IMR-90 (cell line): ENCODE results near the gene FAM216B. TPM values are rescaled to one million over a fixed set of nuclear protein-coding genes. Genes with fewer than 3 reads are reported as not detected.
A peak's percentile ranks its signal among the peaks of the same experiment; 100 is the strongest.

ENCODE experiments used
- ATAC-seq: fragments of 200-7000 bp; cut with Tn5 transposase; 2 replicates; pipeline ENCODE4 v1.9.1; 2020; ENCODE audit warnings: low read depth, mild to moderate bottlenecking, moderate library complexity
- BruUV-seq: library from RNA; stranded (reverse); fragments of 400-500 nt; replicated peaks from 2 replicates; lab custom pipeline; 2021; lab: Mats Ljungman, UMichigan
- CTCF ChIA-PET: fragments of 300-600 bp; formaldehyde crosslinking; extraction: SDS; loops from one replicate; lab custom pipeline; 2021; ENCODE audit warnings: antibody characterized with exemption; lab: Yijun Ruan, JAX
- POLR2A ChIA-PET: fragments of 300-600 bp; sonication (Branson Sonifier 250); formaldehyde crosslinking; loops from one replicate; lab custom pipeline; 2022; ENCODE audit warnings: antibody characterized with exemption; ENCODE audit not compliant: unreplicated experiment; lab: Charles Lee
- DNase-seq: peaks from one replicate; pipeline ENCODE4 v3.0.0; 2013
- H2AFZ ChIP-seq: replicated peaks from 2 replicates; pipeline ENCODE3; 2013; ENCODE audit warnings: low read length, mild to moderate bottlenecking; ENCODE audit not compliant: poor library complexity
- H2AK5ac ChIP-seq: 2 replicates; pipeline ENCODE4 v1.6.1; 2013; ENCODE audit warnings: low read depth, low read length, inconsistent platforms
- H2AK9ac ChIP-seq: replicated peaks from 2 replicates; pipeline ENCODE3; 2013; ENCODE audit warnings: mild to moderate bottlenecking, low read depth, low read length, moderate library complexity; ENCODE audit not compliant: poor library complexity
- H2BK120ac ChIP-seq: 2 replicates; pipeline ENCODE4 v1.6.1; 2013; ENCODE audit warnings: low read depth, low read length, inconsistent platforms
- H2BK15ac ChIP-seq: 3 replicates; pipeline ENCODE4 v1.6.1; 2013; ENCODE audit warnings: low read depth, low read length, inconsistent platforms
- H2BK20ac ChIP-seq: 2 replicates; pipeline ENCODE4 v1.6.1; 2013; ENCODE audit warnings: low read depth, mild to moderate bottlenecking, inconsistent platforms, low read length, moderate library complexity
- H2BK5ac ChIP-seq: 2 replicates; pipeline ENCODE4 v1.6.1; 2013; ENCODE audit warnings: mild to moderate bottlenecking, low read depth, low read length, inconsistent platforms; ENCODE audit not compliant: poor library complexity, severe bottlenecking
- H3K14ac ChIP-seq: replicated peaks from 2 replicates; pipeline ENCODE4 v1.6.1; 2013; ENCODE audit warnings: low read depth, low read length, inconsistent platforms
- H3K18ac ChIP-seq: 2 replicates; pipeline ENCODE4 v1.6.1; 2013; ENCODE audit warnings: low read depth, low read length, control low read depth
- H3K23ac ChIP-seq: 2 replicates; pipeline ENCODE4 v1.6.1; 2013; ENCODE audit warnings: low read depth, low read length, inconsistent platforms
- H3K27ac ChIP-seq: 2 replicates; pipeline ENCODE4 v1.5.1; 2013; ENCODE audit warnings: mild to moderate bottlenecking, control low read depth, low read length; ENCODE audit not compliant: insufficient read depth
- H3K27me3 ChIP-seq: 2 replicates; pipeline ENCODE4 v1.6.1; 2013; ENCODE audit warnings: low read length; ENCODE audit not compliant: control insufficient read depth, insufficient read depth
- H3K36me3 ChIP-seq: 2 replicates; pipeline ENCODE4 v1.6.1; 2013; ENCODE audit warnings: low read length, mixed read lengths; ENCODE audit not compliant: control insufficient read depth, insufficient read depth
- H3K4ac ChIP-seq: 2 replicates; pipeline ENCODE4 v1.6.1; 2013; ENCODE audit warnings: low read depth, low read length, inconsistent platforms
- H3K4me1 ChIP-seq: 2 replicates; pipeline ENCODE4 v1.6.1; 2013; ENCODE audit warnings: low read length, mixed read lengths; ENCODE audit not compliant: control insufficient read depth, insufficient read depth
- H3K4me2 ChIP-seq: 2 replicates; pipeline ENCODE4 v1.6.1; 2013; ENCODE audit warnings: low read depth, mild to moderate bottlenecking, control low read depth, low read length, moderate library complexity
- H3K4me3 ChIP-seq: 2 replicates; pipeline ENCODE4 v1.5.1; 2013; ENCODE audit warnings: low read depth, mild to moderate bottlenecking, control low read depth, low read length, moderate library complexity; ENCODE audit not compliant: insufficient read depth
- H3K56ac ChIP-seq: 2 replicates; pipeline ENCODE4 v1.6.1; 2013; ENCODE audit warnings: low read length, inconsistent platforms; ENCODE audit not compliant: insufficient read depth; ENCODE audit errors: extremely low read depth
- H3K79me1 ChIP-seq, 2 experiments: 2 replicates each; pipeline ENCODE4 v1.6.1; 2013; ENCODE audit warnings: low read length in 2 of 2, inconsistent platforms in 1 of 2, low read depth in 1 of 2
- H3K9ac ChIP-seq: 2 replicates; pipeline ENCODE4 v1.6.1; 2013; ENCODE audit warnings: low read depth, low read length, control low read depth
- H3K9me1 ChIP-seq: 2 replicates; pipeline ENCODE4 v1.6.1; 2013; ENCODE audit warnings: low read length, inconsistent platforms; ENCODE audit not compliant: insufficient read depth
- H3K9me3 ChIP-seq: 2 replicates; pipeline ENCODE4 v1.6.1; 2013; ENCODE audit warnings: low read length; ENCODE audit not compliant: control insufficient read depth, insufficient read depth
- H4K20me1 ChIP-seq: 2 replicates; pipeline ENCODE4 v1.6.1; 2013; ENCODE audit warnings: low read length, inconsistent platforms; ENCODE audit not compliant: insufficient read depth
- H4K5ac ChIP-seq: 2 replicates; pipeline ENCODE4 v1.6.1; 2013; ENCODE audit warnings: mild to moderate bottlenecking, low read depth, low read length, control low read depth
- H4K8ac ChIP-seq, 2 experiments: 2 replicates each; pipeline ENCODE4 v1.6.1; 2013; ENCODE audit warnings: low read depth in 2 of 2, low read length in 2 of 2, control low read depth in 1 of 2, inconsistent platforms in 1 of 2
- H4K91ac ChIP-seq: 2 replicates; pipeline ENCODE4 v1.6.1; 2013; ENCODE audit warnings: low read depth, low read length, inconsistent platforms; ENCODE audit not compliant: insufficient read depth
- BHLHE40 ChIP-seq: fragments of 150-350 bp; IDR thresholded peaks from 2 replicates; pipeline ENCODE4 v1.6.1; 2016; ENCODE audit warnings: mild to moderate bottlenecking, low read depth, low read length
- CEBPB ChIP-seq: IDR thresholded peaks from 2 replicates; pipeline ENCODE4 v1.6.1; 2012; ENCODE audit warnings: low read depth, low read length, improper control_type of control experiment
- CHD1 ChIP-seq: IDR thresholded peaks from 2 replicates; pipeline ENCODE4 v1.6.1; 2012; ENCODE audit warnings: low read depth, low read length, improper control_type of control experiment
- CTCF ChIP-seq: conservative IDR thresholded peaks from 2 replicates; pipeline ENCODE4 v1.5.1; 2012; ENCODE audit warnings: mild to moderate bottlenecking, low read depth, low read length, improper control_type of control experiment
- FOS ChIP-seq: fragments of 150-350 bp; IDR thresholded peaks from 2 replicates; pipeline ENCODE4 v1.6.1; 2016; ENCODE audit warnings: low read depth, low read length
- MAFK ChIP-seq: IDR thresholded peaks from 2 replicates; pipeline ENCODE4 v1.6.1; 2012; ENCODE audit warnings: low read depth, low read length, improper control_type of control experiment
- MAZ ChIP-seq: IDR thresholded peaks from 2 replicates; pipeline ENCODE4 v1.6.1; 2012; ENCODE audit warnings: low read depth, mild to moderate bottlenecking, low read length, improper control_type of control experiment, moderate library complexity, borderline replicate concordance
- MXI1 ChIP-seq: IDR thresholded peaks from 2 replicates; pipeline ENCODE4 v1.6.1; 2012; ENCODE audit warnings: low read depth, mild to moderate bottlenecking, low read length, moderate library complexity, borderline replicate concordance
- NFE2L2 ChIP-seq: fragments of 150-350 bp; IDR thresholded peaks from 2 replicates; pipeline ENCODE4 v1.6.1; 2016; ENCODE audit warnings: low read depth, mild to moderate bottlenecking, low read length
- POLR2A ChIP-seq: IDR thresholded peaks from 2 replicates; pipeline ENCODE4 v1.6.1; 2012; ENCODE audit warnings: mild to moderate bottlenecking, low read depth, low read length
- RAD21 ChIP-seq: IDR thresholded peaks from 2 replicates; pipeline ENCODE4 v1.6.1; 2012; ENCODE audit warnings: low read length, improper control_type of control experiment
- RFX5 ChIP-seq: IDR thresholded peaks from 2 replicates; pipeline ENCODE4 v1.8.0; 2012; ENCODE audit warnings: low read depth, mild to moderate bottlenecking, low read length, moderate library complexity
- SMC3 ChIP-seq: fragments of 150-350 bp; IDR thresholded peaks from 2 replicates; pipeline ENCODE4 v1.6.1; 2016; ENCODE audit warnings: low read depth, mild to moderate bottlenecking, antibody characterized with exemption, low read length, moderate library complexity
- USF2 ChIP-seq: fragments of 150-350 bp; IDR thresholded peaks from 2 replicates; pipeline ENCODE4 v1.6.1; 2017; ENCODE audit warnings: mild to moderate bottlenecking, antibody characterized with exemption, low read length, low read depth
- WGBS, 2 experiments: methylation state at CpG; one replicate each; pipeline versions ENCODE4 v1.1.5 to v1.1.7; 2013; ENCODE audit warnings: missing lambda C conversion rate in 2 of 2; ENCODE audit not compliant: insufficient read length in 1 of 2; ENCODE audit errors: extremely low coverage in 2 of 2; 5-methylcytosine and 5-hydroxymethylcytosine counted together
- dilution Hi-C: fragments of 300-500 bp; cut with HindIII; formaldehyde crosslinking; loops from one replicate; pipeline ENCODE4 v1.14.3; 2018; ENCODE audit warnings: low sequenced_read_pairs; ENCODE audit not compliant: unreplicated experiment
- in situ Hi-C: fragments of 300-500 bp; cut with MboI; formaldehyde crosslinking; loops from 3 replicates; pipeline ENCODE4 v1.14.3; 2019; ENCODE audit warnings: low sequenced_read_pairs, inconsistent platforms, mixed read lengths
- intact Hi-C: fragments of 100-400 bp; cut with micrococcal nuclease; formaldehyde crosslinking; loops from 2 replicates; pipeline ENCODE4 v1.10.0; 2022
- polyA plus RNA-seq, 3 experiments: library from polyadenylated mRNA; depleted of rRNA; stranded (reverse); fragments of >200 nt; gene quantifications; 2 replicates each; pipeline ENCODE4 v1.2.3, GENCODE V29; 2012; ENCODE audit warnings: low replicate concordance in 1 of 3
- total RNA-seq: library from RNA; depleted of rRNA; stranded (reverse); fragments of >200 nt; gene quantifications from 2 replicates; pipeline ENCODE4 v1.2.3, GENCODE V29; 2012
- TF ChIP-seq, protein P1 (sequence below): fragments of 150-350 bp; IDR thresholded peaks from 2 replicates; pipeline ENCODE4 v1.6.1; 2016; ENCODE audit warnings: low read depth, mild to moderate bottlenecking, low read length, moderate library complexity, borderline replicate concordance

FAM216B gene
- total and polyA plus RNA-seq, 2 of the 4 experiments (the other 2 are of a cell fraction): not detected

DNA sequence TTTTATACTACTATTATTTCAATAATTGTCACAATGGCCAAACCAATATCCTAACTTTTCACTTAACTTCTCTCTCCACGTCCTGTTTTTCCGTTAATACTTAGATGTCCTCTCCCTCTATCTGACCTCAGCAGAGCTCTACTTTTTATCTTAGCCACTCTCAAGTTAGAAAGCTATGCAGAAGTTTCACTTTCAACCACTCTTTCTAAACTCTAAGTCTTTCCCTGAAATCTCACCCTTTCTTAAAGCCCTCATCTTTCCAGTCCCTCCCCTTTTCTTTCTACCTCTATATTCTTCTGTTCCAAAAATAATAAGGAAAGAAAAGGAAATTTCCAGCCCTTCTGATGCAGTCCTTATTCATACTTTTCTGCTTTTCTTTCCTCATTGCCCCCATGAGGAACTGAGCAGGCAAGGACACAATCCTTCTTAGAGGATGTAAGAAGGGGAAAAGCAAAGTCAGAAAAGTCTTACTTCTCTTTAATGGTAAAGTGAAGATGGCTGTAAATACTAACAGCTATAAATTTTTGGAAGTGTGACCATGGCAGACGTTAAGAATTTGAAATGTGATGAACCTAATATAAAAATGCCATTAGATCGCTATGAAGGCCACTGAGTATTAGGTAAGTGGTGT lies 23.0 kb downstream of the FAM216B start:
- POLR2A ChIA-PET: interaction anchor here (0.6 kb wide), 1 partner anchor 24 kb away, joined by 3 read pairs; no protein-coding TSS in a partner anchor
- TF ChIP-seq RFX5: no peak
- TF ChIP-seq MAZ: no peak
- TF ChIP-seq NFE2L2: no peak
- no peak for TF ChIP-seq FOS
- TF ChIP-seq BHLHE40: no peak
- TF ChIP-seq USF2: no peak
- no peak for TF ChIP-seq POLR2A
- no peak for TF ChIP-seq CHD1
- no peak for TF ChIP-seq CEBPB
- no peak for TF ChIP-seq RAD21
- TF ChIP-seq, protein P1, sequence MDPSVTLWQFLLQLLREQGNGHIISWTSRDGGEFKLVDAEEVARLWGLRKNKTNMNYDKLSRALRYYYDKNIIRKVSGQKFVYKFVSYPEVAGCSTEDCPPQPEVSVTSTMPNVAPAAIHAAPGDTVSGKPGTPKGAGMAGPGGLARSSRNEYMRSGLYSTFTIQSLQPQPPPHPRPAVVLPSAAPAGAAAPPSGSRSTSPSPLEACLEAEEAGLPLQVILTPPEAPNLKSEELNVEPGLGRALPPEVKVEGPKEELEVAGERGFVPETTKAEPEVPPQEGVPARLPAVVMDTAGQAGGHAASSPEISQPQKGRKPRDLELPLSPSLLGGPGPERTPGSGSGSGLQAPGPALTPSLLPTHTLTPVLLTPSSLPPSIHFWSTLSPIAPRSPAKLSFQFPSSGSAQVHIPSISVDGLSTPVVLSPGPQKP: no peak
- no peak for TF ChIP-seq SMC3
- TF ChIP-seq CTCF: no peak
- TF ChIP-seq MAFK: no peak
- no peak for TF ChIP-seq MXI1

More for the DNA sequence above, 23.0 kb downstream of the FAM216B start:
- Histone ChIP-seq H3K9me3 (no peaks in the 10 kb centered on the region), H3K56ac (peak overlapping the region; percentile 18; the same call in 1 of the 2 replicates), H4K20me1 (no peaks in the 10 kb centered on the region), H3K4me1 (peaks cover 3% of the 10 kb centered on the region), H3K27me3 (no peaks in the 10 kb centered on the region), H2AK9ac (no peak overlapping the region), H3K79me1 (no peaks in the 10 kb centered on the region), H4K5ac (no peak overlapping the region), H3K23ac (no peak overlapping the region), H2BK20ac (peak overlapping the region; percentile 30; the same call in 1 of the 2 replicates), H3K4me2 (no peak overlapping the region), H3K18ac (peak overlapping the region; percentile 16; the same call in 1 of the 2 replicates), H2BK15ac (0 out of 3 replicates have a peak overlapping the region, but pooled peaks have one; percentile 29), H2AK5ac (no peak overlapping the region), H3K14ac (no peak overlapping the region), H3K9me1 (peaks cover 9% of the 10 kb centered on the region), H2BK5ac (peak overlapping the region; percentile 43), H3K4ac (no peak overlapping the region), H2BK120ac (peak overlapping the region; percentile 39; the same call in 1 of the 2 replicates), H4K91ac (no peak overlapping the region), H3K27ac (no peak overlapping the region), H3K9ac (no peak overlapping the region), H3K36me3 (no peaks in the 10 kb centered on the region), H4K8ac (peak overlapping the region in 1 of 2 experiments; percentile 32; a peak in 1 of 4 replicates), H3K4me3 (no peak overlapping the region), H2AFZ (no peak overlapping the region)
- CTCF ChIA-PET: no interaction called here
- in situ Hi-C loops: no loop called here
- dilution Hi-C loops: no loop called here
- DNase-seq (no peak), ATAC-seq (no peak)
- BruUV-seq: TSS peak; percentile 73
- intact Hi-C loops: no loop called here
- WGBS, 2 experiments: 100% methylated on average over 1 to 2 of the region's 4 CpGs
